HFFc6 (cell line): Measurements from ENCODE around the gene AP1S3. TPM values are rescaled to one million over a fixed set of nuclear protein-coding genes. Genes with fewer than 3 reads are reported as not detected.

Source experiments
- DNase-seq: peaks from one replicate; pipeline ENCODE4 v3.0.0-alpha.2; 2018
- H3K27ac Mint-ChIP-seq: 2 replicates; pipeline ENCODE4 v1.8.0; 2020; ENCODE audit warnings: mild to moderate bottlenecking, mixed read lengths
- H3K27me3 Mint-ChIP-seq: 2 replicates; pipeline ENCODE4 v1.8.0; 2021; ENCODE audit warnings: mild to moderate bottlenecking, moderate library complexity, mixed read lengths; ENCODE audit not compliant: insufficient read depth
- H3K36me3 Mint-ChIP-seq: 2 replicates; pipeline ENCODE4 v1.8.0; 2021; ENCODE audit warnings: low read depth, mixed read lengths
- H3K4me1 Mint-ChIP-seq: 2 replicates; pipeline ENCODE4 v1.8.0; 2020; ENCODE audit warnings: low read depth, mixed read lengths
- H3K4me3 Mint-ChIP-seq: 2 replicates; pipeline ENCODE4 v1.8.0; 2020; ENCODE audit warnings: mild to moderate bottlenecking, moderate library complexity, mixed read lengths
- H3K9me3 Mint-ChIP-seq: 2 replicates; pipeline ENCODE4 v1.8.0; 2020; ENCODE audit warnings: mild to moderate bottlenecking, mixed read lengths
- total RNA-seq, 6 experiments: library from RNA; stranded (reverse); fragmentation: NEBNext Ultra II Directional; extraction: Animal tissue kit (Norgen Biotek cat#: 25700); gene quantifications; 2 replicates in 1 of 6; 3 replicates in 5 of 6; pipeline ENCODE4 v1.2.3, GENCODE V29; 2021
- TF ChIP-seq, protein P1 (sequence below): fragments of 200-600 bp; sonication (generic); IDR thresholded peaks from 2 replicates; pipeline ENCODE4 v1.5.0; 2021; ENCODE audit warnings: antibody characterized with exemption, mild to moderate bottlenecking

AP1S3 gene
- total RNA-seq, 6 experiments from 2014 or later = 7.4 to 12.7 (median 9.9) TPM

DNA sequence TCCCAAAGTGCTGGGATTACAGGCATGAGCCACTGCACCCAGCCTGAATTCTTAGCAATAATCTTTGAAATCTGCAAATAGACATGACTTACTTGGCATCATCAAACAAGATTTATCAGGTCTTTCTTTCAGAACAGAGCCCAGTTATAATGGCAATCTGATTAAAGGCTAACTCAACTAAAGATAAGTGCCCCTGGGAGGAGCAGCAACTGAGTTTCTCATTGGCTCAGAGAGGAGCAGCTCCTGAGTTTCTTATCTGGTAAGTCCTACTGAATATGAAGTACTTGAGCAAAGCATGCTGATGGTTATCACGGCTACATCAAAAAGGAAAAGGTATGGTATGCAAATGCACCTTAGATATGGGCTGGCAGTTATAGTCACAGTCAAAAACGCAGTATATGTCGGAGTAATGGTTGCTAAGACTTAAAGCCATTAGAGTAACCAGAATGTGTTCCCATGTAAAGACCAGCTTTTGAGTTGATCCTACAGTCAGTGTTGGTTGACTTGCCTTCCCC lies 15.0 kb upstream of the AP1S3 start:
- Mint-ChIP-seq H3K36me3 (peaks cover 44% of the 10 kb centered on the region), H3K4me3 (no peak overlapping the region), H3K4me1 (peaks cover 28% of the 10 kb centered on the region), H3K9me3 (peaks cover 8% of the 10 kb centered on the region; the same call in 1 of the 2 replicates), H3K27me3 (peaks cover 5% of the 10 kb centered on the region), H3K27ac (no peak overlapping the region)
- no peak for DNase-seq
- TF ChIP-seq, protein P1, sequence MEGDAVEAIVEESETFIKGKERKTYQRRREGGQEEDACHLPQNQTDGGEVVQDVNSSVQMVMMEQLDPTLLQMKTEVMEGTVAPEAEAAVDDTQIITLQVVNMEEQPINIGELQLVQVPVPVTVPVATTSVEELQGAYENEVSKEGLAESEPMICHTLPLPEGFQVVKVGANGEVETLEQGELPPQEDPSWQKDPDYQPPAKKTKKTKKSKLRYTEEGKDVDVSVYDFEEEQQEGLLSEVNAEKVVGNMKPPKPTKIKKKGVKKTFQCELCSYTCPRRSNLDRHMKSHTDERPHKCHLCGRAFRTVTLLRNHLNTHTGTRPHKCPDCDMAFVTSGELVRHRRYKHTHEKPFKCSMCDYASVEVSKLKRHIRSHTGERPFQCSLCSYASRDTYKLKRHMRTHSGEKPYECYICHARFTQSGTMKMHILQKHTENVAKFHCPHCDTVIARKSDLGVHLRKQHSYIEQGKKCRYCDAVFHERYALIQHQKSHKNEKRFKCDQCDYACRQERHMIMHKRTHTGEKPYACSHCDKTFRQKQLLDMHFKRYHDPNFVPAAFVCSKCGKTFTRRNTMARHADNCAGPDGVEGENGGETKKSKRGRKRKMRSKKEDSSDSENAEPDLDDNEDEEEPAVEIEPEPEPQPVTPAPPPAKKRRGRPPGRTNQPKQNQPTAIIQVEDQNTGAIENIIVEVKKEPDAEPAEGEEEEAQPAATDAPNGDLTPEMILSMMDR = no peak

DNA sequence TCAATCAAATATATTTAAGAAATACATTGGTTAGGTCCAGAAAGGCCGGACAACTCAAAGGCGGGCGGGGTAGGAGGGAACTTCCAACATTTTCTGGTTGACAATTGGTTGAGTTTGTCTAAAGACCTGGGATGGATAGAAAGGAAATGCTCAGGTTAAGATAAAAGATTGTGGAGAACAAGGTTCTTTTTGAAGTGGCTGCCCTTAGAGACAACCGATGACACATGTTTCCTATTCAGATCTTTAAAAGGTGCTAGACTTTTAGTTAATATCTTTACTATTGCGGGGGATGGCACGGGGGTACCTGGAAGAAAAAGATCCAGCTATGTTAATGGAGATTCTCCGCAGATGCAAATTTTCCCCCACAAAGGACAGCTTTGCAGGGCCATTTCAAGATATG lies 10.0 kb upstream of the AP1S3 start:
- Mint-ChIP-seq H3K36me3 (peaks cover 49% of the 10 kb centered on the region), H3K27me3 (no peaks in the 10 kb centered on the region; the same call in 1 of the 2 replicates), H3K4me3 (no peak overlapping the region), H3K27ac (no peak overlapping the region), H3K4me1 (peaks cover 28% of the 10 kb centered on the region), H3K9me3 (peaks cover 8% of the 10 kb centered on the region; the same call in 1 of the 2 replicates)
- no peak for DNase-seq
- TF ChIP-seq, protein P1 = no peak

DNA sequence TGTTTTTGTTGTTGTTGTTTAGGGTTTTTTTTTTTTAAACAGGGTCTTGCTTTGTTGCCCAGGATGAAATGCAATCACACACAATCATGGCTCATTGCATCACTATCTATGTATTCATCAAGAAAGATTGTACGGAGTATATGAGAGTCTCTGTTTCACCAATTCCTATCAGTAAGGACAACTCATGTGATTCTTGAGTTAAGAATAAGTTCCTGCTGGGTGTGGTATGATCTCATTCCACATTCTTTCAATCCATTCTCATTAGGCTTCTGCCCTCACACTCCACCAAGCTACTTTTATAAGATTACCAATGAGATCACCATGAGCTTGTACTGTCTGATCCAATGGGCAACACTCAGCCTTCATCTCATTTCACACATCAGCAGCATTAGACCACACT lies 9.1 kb upstream of the AP1S3 start:
- Mint-ChIP-seq H3K36me3 (peaks cover 48% of the 10 kb centered on the region), H3K27me3 (no peaks in the 10 kb centered on the region; the same call in none of the 2 replicates), H3K4me3 (no peak overlapping the region), H3K9me3 (peaks cover 8% of the 10 kb centered on the region; the same call in 1 of the 2 replicates), H3K4me1 (peaks cover 28% of the 10 kb centered on the region), H3K27ac (peak overlapping the region; percentile 84)
- TF ChIP-seq, protein P1 = no peak
- peak; percentile 93 for DNase-seq

DNA sequence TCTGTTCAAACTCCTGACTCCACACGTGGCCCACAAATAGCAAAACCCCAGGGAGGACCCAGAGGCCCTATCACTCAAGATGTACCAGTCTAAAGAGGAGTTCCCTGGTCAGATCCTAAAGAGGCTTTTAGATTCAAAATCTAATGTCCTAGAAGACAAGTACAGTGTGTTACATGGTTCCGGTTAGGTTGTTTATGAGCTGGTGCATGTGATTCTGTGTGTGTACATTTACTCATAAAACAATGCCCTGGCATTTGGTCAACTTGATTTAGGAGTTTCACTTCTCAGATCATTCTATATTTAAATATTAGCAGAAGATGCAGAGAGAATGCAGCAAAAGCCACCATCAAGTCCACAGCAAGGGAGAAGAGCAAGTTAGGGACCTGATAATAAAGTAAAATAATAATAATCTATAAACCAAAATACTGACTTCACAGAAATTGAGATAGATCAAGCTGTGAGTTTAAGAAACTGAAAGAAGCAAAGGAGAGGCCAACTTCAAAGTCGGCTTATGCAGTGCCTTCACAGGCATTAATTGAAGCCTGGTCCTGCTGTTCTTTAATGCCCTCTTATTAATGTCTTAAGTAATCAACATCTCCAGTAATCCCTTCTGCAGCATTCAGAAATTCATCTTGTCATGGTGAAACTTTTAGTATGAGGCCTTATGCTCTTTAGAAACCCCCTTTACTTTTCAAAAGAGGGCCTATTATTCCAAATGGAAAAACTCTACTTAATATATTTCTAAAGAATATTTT lies 4.2 kb upstream of the AP1S3 start:
- Mint-ChIP-seq H3K27ac (no peak overlapping the region), H3K36me3 (peaks cover 10% of the 10 kb centered on the region), H3K27me3 (peaks cover 3% of the 10 kb centered on the region), H3K9me3 (no peaks in the 10 kb centered on the region), H3K4me3 (no peak overlapping the region), H3K4me1 (peaks cover 16% of the 10 kb centered on the region)
- DNase-seq = no peak
- TF ChIP-seq, protein P1 = no peak

DNA sequence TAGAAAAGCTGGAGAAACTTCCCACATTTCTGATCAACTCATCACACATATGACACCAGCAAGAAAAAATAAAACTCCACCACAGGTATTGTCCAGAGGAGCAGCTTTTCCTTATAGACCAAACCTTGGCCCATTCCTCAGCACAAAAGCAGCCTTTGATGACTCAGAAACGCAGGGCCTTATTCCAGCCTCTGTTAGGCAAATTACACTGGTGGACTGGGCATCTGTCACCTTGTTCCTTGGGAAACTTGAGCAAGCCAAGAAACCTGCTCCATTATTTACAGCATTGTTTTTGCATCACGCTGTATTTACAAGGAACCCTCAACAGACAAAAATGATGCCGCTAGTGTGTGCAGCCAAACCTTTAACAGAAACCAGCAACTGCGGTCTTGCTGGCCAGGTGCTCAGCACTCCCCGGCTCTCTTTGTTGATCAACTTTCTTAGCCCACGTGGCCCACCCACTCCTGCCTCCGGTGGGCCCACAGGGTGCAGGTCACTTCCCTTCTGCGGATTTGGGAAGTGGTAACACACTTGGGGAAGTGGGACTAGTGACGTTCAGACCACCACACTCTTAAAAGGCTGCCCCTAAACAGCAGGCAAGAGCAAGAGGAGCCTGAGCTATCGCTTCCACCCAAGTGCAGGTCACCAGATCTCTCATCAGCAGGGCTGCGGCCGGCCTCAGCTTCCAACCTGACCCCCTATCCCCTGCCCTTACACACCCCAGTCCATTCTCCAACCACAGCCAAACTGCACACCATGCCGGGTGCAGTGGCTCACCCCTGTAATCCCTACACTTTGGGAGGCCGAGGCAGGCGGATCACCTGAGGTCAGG lies 1.5 kb downstream of the AP1S3 start:
- Mint-ChIP-seq H3K9me3 (no peaks in the 10 kb centered on the region), H3K4me3 (peak overlapping the region; percentile 97), H3K27ac (no peak overlapping the region), H3K27me3 (peaks cover 6% of the 10 kb centered on the region), H3K36me3 (no peaks in the 10 kb centered on the region; the same call in 1 of the 2 replicates), H3K4me1 (peaks cover 10% of the 10 kb centered on the region)
- DNase-seq = no peak
- TF ChIP-seq, protein P1 = no peak
